ENCODE results near the gene DEDD2.
A peak's percentile ranks its signal among the peaks of the same experiment; 100 is the strongest.

The DEDD2 gene

GRCh38 chr19:42191330-42191729 is 26.1 kb downstream of the DEDD2 start:
- DNase-seq (ENCODE audit: low spot score): no peak
- CTCF ChIA-PET: interaction anchor here (0.7 to 0.8 kb wide), 2 partner anchors 8 to 14 kb away, joined by 3 read pairs; no protein-coding TSS in a partner anchor
- POLR2A ChIA-PET (ENCODE audit: low non-redundant PET): no interaction called here
- H3K27ac ChIP-seq: peak overlapping the region; percentile 56
- TF ChIP-seq CTCF (conservative IDR thresholded peaks at IDR 0.05; ENCODE audit: low read depth): no peak

GRCh38 chr19:42189133-42189532 is 28.3 kb downstream of the DEDD2 start:
- H3K27ac ChIP-seq: no peak overlapping the region
- TF ChIP-seq CTCF (conservative IDR thresholded peaks at IDR 0.05; ENCODE audit: low read depth): no peak
- no peak for DNase-seq (ENCODE audit: low spot score)
- ChIA-PET POLR2A (ENCODE audit: low non-redundant PET) (no interaction called here), CTCF (no interaction called here)

GRCh38 chr19:42188665-42189064 is 28.8 kb downstream of the DEDD2 start:
- DNase-seq (ENCODE audit: low spot score): no peak
- ChIA-PET POLR2A (ENCODE audit: low non-redundant PET) (no interaction called here), CTCF (interaction anchor here (0.7 kb wide), 1 partner anchor 11 kb away, joined by 3 read pairs; no protein-coding TSS in a partner anchor)
- no peak for TF ChIP-seq CTCF (conservative IDR thresholded peaks at IDR 0.05; ENCODE audit: low read depth)
- H3K27ac ChIP-seq: no peak overlapping the region

- ChIA-PET POLR2A (ENCODE audit: low non-redundant PET) (no interaction called here), CTCF (interaction anchor here (0.9 kb wide), 1 partner anchor 9 kb away, joined by 3 read pairs; no protein-coding TSS in a partner anchor)
- TF ChIP-seq CTCF (conservative IDR thresholded peaks at IDR 0.05; ENCODE audit: low read depth): no peak
- H3K27ac ChIP-seq: no peak overlapping the region
- DNase-seq (ENCODE audit: low spot score): no peak
Measured at GRCh38 chr19:42185277-42185676, 32.2 kb downstream of the DEDD2 start.

- peak; percentile 66 for TF ChIP-seq CTCF (conservative IDR thresholded peaks at IDR 0.05; ENCODE audit: low read depth)
- peak; percentile 39 for DNase-seq (ENCODE audit: low spot score)
- H3K27ac ChIP-seq: peak overlapping the region; percentile 61
- CTCF ChIA-PET: interaction anchor here (0.7 to 1.4 kb wide), 3 partner anchors 9 to 117 kb away, joined by 3 to 5 read pairs (median 4); no protein-coding TSS in a partner anchor
- POLR2A ChIA-PET (ENCODE audit: low non-redundant PET): no interaction called here
Measured at GRCh38 chr19:42184401-42184861, 33.0 kb downstream of the DEDD2 start.

GRCh38 chr19:42178791-42179674 is 38.4 kb downstream of the DEDD2 start:
- ChIA-PET CTCF (no interaction called here), POLR2A (ENCODE audit: low non-redundant PET) (no interaction called here)
- TF ChIP-seq CTCF (conservative IDR thresholded peaks at IDR 0.05; ENCODE audit: low read depth): no peak
- DNase-seq (ENCODE audit: low spot score): no peak
- H3K27ac ChIP-seq: no peak overlapping the region

All from RWPE1 (cell line).